ENCODE measurements around the gene APOA1.
"Not testable (repeated sequence)": the region's sequence is repeated elsewhere in the genome, so short reads cannot be mapped to it uniquely, and the experiment has no call there.

APOA1 gene

GRCh38 chr11:116835791-116836631, 1.4 kb downstream of the APOA1 start:
- TF ChIP-seq, protein P1, sequence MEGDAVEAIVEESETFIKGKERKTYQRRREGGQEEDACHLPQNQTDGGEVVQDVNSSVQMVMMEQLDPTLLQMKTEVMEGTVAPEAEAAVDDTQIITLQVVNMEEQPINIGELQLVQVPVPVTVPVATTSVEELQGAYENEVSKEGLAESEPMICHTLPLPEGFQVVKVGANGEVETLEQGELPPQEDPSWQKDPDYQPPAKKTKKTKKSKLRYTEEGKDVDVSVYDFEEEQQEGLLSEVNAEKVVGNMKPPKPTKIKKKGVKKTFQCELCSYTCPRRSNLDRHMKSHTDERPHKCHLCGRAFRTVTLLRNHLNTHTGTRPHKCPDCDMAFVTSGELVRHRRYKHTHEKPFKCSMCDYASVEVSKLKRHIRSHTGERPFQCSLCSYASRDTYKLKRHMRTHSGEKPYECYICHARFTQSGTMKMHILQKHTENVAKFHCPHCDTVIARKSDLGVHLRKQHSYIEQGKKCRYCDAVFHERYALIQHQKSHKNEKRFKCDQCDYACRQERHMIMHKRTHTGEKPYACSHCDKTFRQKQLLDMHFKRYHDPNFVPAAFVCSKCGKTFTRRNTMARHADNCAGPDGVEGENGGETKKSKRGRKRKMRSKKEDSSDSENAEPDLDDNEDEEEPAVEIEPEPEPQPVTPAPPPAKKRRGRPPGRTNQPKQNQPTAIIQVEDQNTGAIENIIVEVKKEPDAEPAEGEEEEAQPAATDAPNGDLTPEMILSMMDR (IDR thresholded peaks at IDR 0.05; ENCODE audit: low read depth, low read length) = peak; percentile 49
- H3K4me3 ChIP-seq (ENCODE audit: low read depth, low read length) = peak overlapping the region; percentile 41

GRCh38 chr11:116835042-116835772, 2.2 kb downstream of the APOA1 start:
- TF ChIP-seq, protein P1 (IDR thresholded peaks at IDR 0.05; ENCODE audit: low read depth, low read length) = no peak

GRCh38 chr11:116834535-116835041, 2.8 kb downstream of the APOA1 start:
- H3K4me3 ChIP-seq (ENCODE audit: low read depth, low read length) = not testable (repeated sequence)

More at GRCh38 chr11:116835042-116835772, 2.2 kb downstream of the APOA1 start:
- H3K4me3 ChIP-seq (ENCODE audit: low read depth, low read length) = peak overlapping the region; percentile 41

- TF ChIP-seq, protein P1 (IDR thresholded peaks at IDR 0.05; ENCODE audit: low read depth, low read length) = no peak
- no peak overlapping the region for H3K4me3 ChIP-seq (ENCODE audit: low read depth, low read length)
Measured at GRCh38 chr11:116833816-116834534, 3.4 kb downstream of the APOA1 start.

DNA sequence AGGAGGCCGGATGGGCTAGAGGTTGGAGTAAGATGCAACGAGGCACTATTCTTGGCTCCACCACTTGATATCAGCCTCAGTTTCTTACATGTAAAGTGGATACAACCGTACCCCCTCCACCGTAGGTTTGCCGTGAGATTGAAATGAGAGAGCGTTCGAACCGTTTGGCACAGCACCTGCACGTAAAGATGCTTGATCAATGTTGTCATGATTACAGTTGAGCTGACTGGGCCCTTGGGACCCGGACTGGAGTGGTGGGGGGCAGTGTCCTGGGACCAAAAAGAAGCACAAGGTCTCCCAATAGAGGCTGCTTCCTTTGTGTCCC, 4.0 kb downstream of the APOA1 start:
- H3K4me3 ChIP-seq (ENCODE audit: low read depth, low read length) = no peak overlapping the region
- TF ChIP-seq, protein P1 (IDR thresholded peaks at IDR 0.05; ENCODE audit: low read depth, low read length) = no peak

- TF ChIP-seq, protein P1 (IDR thresholded peaks at IDR 0.05; ENCODE audit: low read depth, low read length) = no peak
- no peak overlapping the region for H3K4me3 ChIP-seq (ENCODE audit: low read depth, low read length)
Measured at GRCh38 chr11:116832350-116833290, 4.8 kb downstream of the APOA1 start.
